SK-MEL-5 (cell line): ENCODE results near the gene ARRDC5. TPM values are rescaled to one million over a fixed set of nuclear protein-coding genes. Genes with fewer than 3 reads are reported as not detected.
"Not testable (repeated sequence)": the region's sequence is repeated elsewhere in the genome, so short reads cannot be mapped to it uniquely, and the experiment has no call there.

Source experiments
- DNase-seq: peaks from one replicate; pipeline ENCODE4 v3.0.0-alpha.2; 2016; ENCODE audit warnings: low read depth, low spot score
- in situ Hi-C: cut with HindIII; loops from 2 replicates; pipeline ENCODE4 v1.10.0; 2016; ENCODE audit warnings: low sequenced_read_pairs, high pct_unique_total_duplicates, low pct_unique_long_range_greater_than_20kb
- small RNA-seq, 2 experiments: library from RNA; depleted of rRNA; stranded (forward); fragments of <200 nt; gene quantifications; one replicate each; pipeline ENCODE3, GENCODE V24; 2014
- total RNA-seq: library from RNA; depleted of rRNA; stranded (reverse); fragments of >200 nt; shearing (Covaris generic); gene quantifications from 2 replicates; pipeline ENCODE4 v1.2.3, GENCODE V29; 2014; rRNA removed

The ARRDC5 gene
- total RNA-seq, 1 experiment from 2014 or later: not detected

DNA sequence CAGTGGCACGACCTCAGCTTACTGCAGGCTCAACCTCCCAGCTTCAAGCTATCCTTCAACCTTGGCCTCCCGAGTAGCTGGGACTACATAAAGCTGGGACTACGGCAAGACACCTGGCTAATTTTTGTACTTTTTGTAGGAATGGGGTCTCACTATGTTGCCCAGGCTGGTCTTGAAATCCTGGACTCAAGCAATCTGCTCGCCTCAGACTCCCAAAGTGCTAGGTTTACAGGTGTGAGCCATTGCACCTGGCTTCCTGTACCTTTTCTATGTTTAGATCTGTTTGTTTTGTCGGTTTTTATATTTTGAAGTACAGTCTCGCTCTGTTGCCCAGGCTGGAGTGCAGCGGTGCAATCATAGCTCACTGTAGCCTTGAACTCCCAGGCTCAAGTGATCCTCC, 53.7 kb downstream of the ARRDC5 start:
- DNase-seq: no peak
- in situ Hi-C loops: no loop called here

DNA sequence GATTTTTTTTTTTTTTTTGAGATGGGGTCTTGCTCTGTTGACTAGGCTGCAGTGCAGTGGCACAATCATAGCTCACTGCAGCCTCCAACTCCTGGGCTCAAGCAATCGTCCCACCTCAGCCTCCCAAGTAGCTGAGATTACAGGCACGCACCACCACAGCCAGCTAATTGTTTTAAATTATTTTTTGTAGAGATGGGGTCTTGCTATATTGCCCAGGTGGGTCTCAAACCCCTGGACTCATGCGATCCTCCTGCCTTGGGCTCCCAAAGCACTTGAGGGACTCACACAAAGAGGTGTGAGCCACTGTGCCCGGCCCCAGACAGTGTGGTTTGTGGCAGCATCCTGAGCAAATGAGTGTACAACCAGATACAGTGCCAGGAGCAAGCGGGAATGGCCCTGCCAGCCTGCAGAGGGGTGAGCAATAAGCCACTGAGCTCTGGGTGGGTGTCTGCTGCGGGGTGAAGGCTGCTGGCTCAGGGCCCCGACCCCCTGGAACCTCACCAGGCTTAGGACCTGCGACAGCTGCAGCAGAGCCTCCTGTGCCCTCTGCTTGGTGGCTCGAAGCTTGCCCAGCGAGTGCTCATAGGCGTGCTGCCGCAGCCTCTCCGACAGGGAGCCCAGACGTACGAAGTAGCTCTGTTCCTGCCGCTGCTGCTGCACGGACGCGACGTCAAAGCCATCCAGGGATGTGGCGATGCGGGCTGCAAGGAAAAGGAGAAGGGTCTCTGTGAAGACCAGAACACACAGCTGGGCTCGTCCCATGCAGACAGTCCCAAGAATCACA, 55.3 kb downstream of the ARRDC5 start:
- in situ Hi-C loops: no loop called here
- DNase-seq: no peak

DNA sequence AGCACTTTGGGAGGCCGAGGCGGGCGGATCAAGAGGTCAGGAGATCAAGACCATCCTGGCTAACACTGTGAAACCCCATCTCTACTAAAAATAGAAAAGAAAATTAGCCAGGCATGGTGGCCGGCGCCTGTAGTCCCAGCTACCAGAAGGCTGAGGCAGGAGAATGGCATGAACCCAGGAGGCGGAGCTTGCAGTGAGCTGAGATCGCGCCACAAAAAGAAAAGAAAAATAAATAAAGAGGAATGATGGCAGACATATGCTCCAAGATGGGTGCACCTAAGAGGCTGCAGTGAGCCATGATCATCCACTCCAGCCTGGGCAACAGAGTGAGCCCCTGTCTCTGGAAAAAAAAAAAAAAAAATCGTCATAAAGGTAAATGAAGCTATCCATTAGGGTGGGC, 56.7 kb downstream of the ARRDC5 start:
- DNase-seq, in situ Hi-C loops: not testable (repeated sequence)

- in situ Hi-C loops: no loop called here
These were observed 58.1 kb downstream of the ARRDC5 start for GRCh38 chr19:4844348-4845179.

GRCh38 chr19:4843647-4843965, 59.1 kb downstream of the ARRDC5 start:
- in situ Hi-C loops: no loop called here
- DNase-seq: no peak

More at GRCh38 chr19:4844348-4845179, 58.1 kb downstream of the ARRDC5 start:
- DNase-seq: no peak

Small RNAs within 50 kb of the gene (small RNA-seq; reads per million reads assigned to genes)
- 0 reads per million in 2 experiments for gene MIR4747

Other genes starting within 250 kb of the ARRDC5 start
- gene MYDGF, start 232.6 kb downstream of the ARRDC5 start, total RNA-seq: 321 and 322 TPM in 2 replicates
- gene DPP9, start 179.1 kb downstream of the ARRDC5 start, total RNA-seq: 34.4 and 47.9 TPM in 2 replicates
- 10.7 and 11.6 TPM in 2 replicates for gene FEM1A, start 111.2 kb downstream of the ARRDC5 start, total RNA-seq
- gene TICAM1, start 71.2 kb downstream of the ARRDC5 start, total RNA-seq: 2.6 and 3.1 TPM in 2 replicates
- gene PLIN3, start 35.2 kb downstream of the ARRDC5 start, total RNA-seq: 36.2 and 42.2 TPM in 2 replicates
- 5.3 and 5.7 TPM in 2 replicates for gene UHRF1, start 6.6 kb upstream of the ARRDC5 start, total RNA-seq
- gene KDM4B, start 66.2 kb upstream of the ARRDC5 start, total RNA-seq: 3.6 and 6.0 TPM in 2 replicates